Osteoblast (primary cell): Measurements from ENCODE around the gene PAGE2B. TPM values are rescaled to one million over a fixed set of nuclear protein-coding genes. Genes with fewer than 3 reads are reported as not detected.

ENCODE experiments used
- DNase-seq: peaks from one replicate; pipeline ENCODE4 v3.0.0; 2011; ENCODE audit warnings: low spot score, mixed read lengths; ENCODE audit not compliant: insufficient read length; ENCODE audit errors: missing footprints
- H2AFZ ChIP-seq: 2 replicates; pipeline ENCODE4 v1.6.0; 2011; ENCODE audit warnings: mild to moderate bottlenecking, low read length
- H3K27ac ChIP-seq: 2 replicates; pipeline ENCODE4 v1.5.1; 2011; ENCODE audit warnings: mild to moderate bottlenecking, low read depth, low read length, moderate library complexity
- H3K27me3 ChIP-seq: 2 replicates; pipeline ENCODE4 v1.6.0; 2012; ENCODE audit warnings: mild to moderate bottlenecking, control low read depth, inconsistent platforms, low read length, moderate library complexity; ENCODE audit not compliant: insufficient read depth
- H3K36me3 ChIP-seq: 2 replicates; pipeline ENCODE4 v1.5.1; 2011; ENCODE audit warnings: mild to moderate bottlenecking, low read length, control low read depth, moderate library complexity; ENCODE audit not compliant: insufficient read depth
- H3K4me1 ChIP-seq: 2 replicates; pipeline ENCODE4 v1.5.1; 2011; ENCODE audit warnings: mild to moderate bottlenecking, low read length, control low read depth, moderate library complexity; ENCODE audit not compliant: insufficient read depth
- H3K4me2 ChIP-seq: 2 replicates; pipeline ENCODE4 v1.6.0; 2011; ENCODE audit warnings: mild to moderate bottlenecking, low read length; ENCODE audit not compliant: insufficient read depth
- H3K4me3 ChIP-seq: fragments of 200-600 bp; sonication (generic); 3 replicates; pipeline ENCODE4 v1.5.1; 2012; ENCODE audit warnings: mild to moderate bottlenecking, low read length, inconsistent platforms; ENCODE audit not compliant: insufficient read depth
- H3K79me2 ChIP-seq: 2 replicates; pipeline ENCODE4 v1.6.0; 2012; ENCODE audit warnings: mild to moderate bottlenecking, low read length, control low read depth, inconsistent platforms; ENCODE audit not compliant: insufficient read depth
- H3K9me3 ChIP-seq: 2 replicates; pipeline ENCODE4 v1.5.1; 2011; ENCODE audit warnings: low read depth, low read length, control low read depth
- H4K20me1 ChIP-seq: 2 replicates; pipeline ENCODE4 v1.6.0; 2012; ENCODE audit warnings: mild to moderate bottlenecking, low read length, control low read depth; ENCODE audit not compliant: insufficient read depth
- CTCF ChIP-seq: IDR thresholded peaks from 2 replicates; pipeline ENCODE4 v1.5.1; 2011; ENCODE audit warnings: mild to moderate bottlenecking, low read depth, low read length, moderate library complexity; ENCODE audit errors: extremely low read depth
- total RNA-seq: library from RNA; depleted of rRNA; stranded (reverse); fragments of >200 nt; gene quantifications from 2 replicates; pipeline ENCODE4 v1.2.3, GENCODE V29; 2012

PAGE2B gene
- total RNA-seq, 1 donor, result not detected

GRCh38 chrX:55028611-55029010 is 46.2 kb upstream of the PAGE2B start:
- H2AFZ ChIP-seq, result no peak overlapping the region
- H3K79me2 ChIP-seq, result no peaks in the 10 kb centered on the region
- H3K4me1 ChIP-seq, result no peaks in the 10 kb centered on the region
- DNase-seq, result no peak
- H4K20me1 ChIP-seq, result no peaks in the 10 kb centered on the region
- no peak overlapping the region for H3K4me2 ChIP-seq
- H3K27ac ChIP-seq, result no peak overlapping the region
- no peak for TF ChIP-seq CTCF
- H3K27me3 ChIP-seq, result peaks cover 2% of the 10 kb centered on the region
- H3K36me3 ChIP-seq, result no peaks in the 10 kb centered on the region
- H3K4me3 ChIP-seq, result no peak overlapping the region
- no peaks in the 10 kb centered on the region for H3K9me3 ChIP-seq

GRCh38 chrX:55029291-55029690 is 45.5 kb upstream of the PAGE2B start:
- Histone ChIP-seq H3K27me3 (no peaks in the 10 kb centered on the region), H3K4me3 (no peak overlapping the region), H2AFZ (no peak overlapping the region), H3K79me2 (no peaks in the 10 kb centered on the region), H3K9me3 (no peaks in the 10 kb centered on the region), H3K4me2 (no peak overlapping the region), H3K27ac (no peak overlapping the region), H3K4me1 (no peaks in the 10 kb centered on the region), H3K36me3 (no peaks in the 10 kb centered on the region), H4K20me1 (no peaks in the 10 kb centered on the region)
- no peak for DNase-seq
- TF ChIP-seq CTCF, result no peak

- Histone ChIP-seq H3K9me3 (no peaks in the 10 kb centered on the region), H3K36me3 (no peaks in the 10 kb centered on the region), H3K27me3 (no peaks in the 10 kb centered on the region), H3K27ac (no peak within 1 kb of the TSS), H3K4me3 (no peak within 1 kb of the TSS), H3K4me1 (no peaks in the 10 kb centered on the region), H4K20me1 (no peaks in the 10 kb centered on the region), H2AFZ (no peak within 1 kb of the TSS), H3K4me2 (no peak within 1 kb of the TSS), H3K79me2 (no peaks in the 10 kb centered on the region)
- no peak for DNase-seq
- no peak for TF ChIP-seq CTCF
These were observed 44.3 kb upstream of the PAGE2B start, which contains the start of gene ALAS2 for GRCh38 chrX:55030271-55031205. TSS of gene ALAS2 (minus strand) at chrX:55030977. CDS start at chrX:55026000, 4,977 bp downstream.

- H3K79me2 ChIP-seq, result no peaks in the 10 kb centered on the region
- no peaks in the 10 kb centered on the region for H3K36me3 ChIP-seq
- no peak overlapping the region for H3K4me3 ChIP-seq
- no peaks in the 10 kb centered on the region for H3K9me3 ChIP-seq
- DNase-seq, result no peak
- H3K27me3 ChIP-seq, result no peaks in the 10 kb centered on the region
- H4K20me1 ChIP-seq, result no peaks in the 10 kb centered on the region
- no peak overlapping the region for H3K4me2 ChIP-seq
- no peaks in the 10 kb centered on the region for H3K4me1 ChIP-seq
- TF ChIP-seq CTCF, result no peak
- H3K27ac ChIP-seq, result no peak overlapping the region
- no peak overlapping the region for H2AFZ ChIP-seq
These were observed 41.4 kb upstream of the PAGE2B start for GRCh38 chrX:55033429-55033828.
